NOMO-1 (cell line): Measurements from ENCODE around the gene NDUFB5.
"Not testable (repeated sequence)": the region's sequence is repeated elsewhere in the genome, so short reads cannot be mapped to it uniquely, and the experiment has no call there.

Experiments used
- DNase-seq, 2 experiments: peaks; one replicate each; lab custom pipeline; 2025; ENCODE audit not compliant: unreplicated experiment in 2 of 2; lab: John Stamatoyannopoulos, UW

Gene NDUFB5

GRCh38 chr3:179624451-179624850, 19.9 kb downstream of the NDUFB5 start:
- no peak for DNase-seq

GRCh38 chr3:179630753-179631451, 26.3 kb downstream of the NDUFB5 start:
- DNase-seq: peak in 1 of 2 experiments; percentile 18

GRCh38 chr3:179640469-179640868, 35.9 kb downstream of the NDUFB5 start:
- DNase-seq: no peak

DNA sequence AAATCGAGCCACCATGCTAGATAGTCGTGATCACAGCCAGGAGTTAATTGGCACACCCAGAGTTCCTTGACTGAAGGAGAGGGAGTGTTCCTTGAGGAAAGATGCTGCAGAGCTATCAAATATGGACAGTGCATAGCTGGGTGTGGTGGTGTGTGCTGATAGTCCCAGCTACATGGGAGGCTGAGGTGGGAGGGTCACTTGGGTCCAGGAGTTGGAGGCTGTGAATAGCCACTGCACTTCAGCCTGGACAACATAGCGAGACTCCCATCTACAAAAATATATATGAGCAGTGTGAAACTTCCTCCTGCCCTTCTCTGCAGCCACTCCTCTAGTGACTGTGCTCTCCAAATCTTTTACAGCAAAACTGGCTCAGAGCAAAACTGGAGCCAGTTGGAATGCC, 38.3 kb downstream of the NDUFB5 start:
- no peak for DNase-seq

- not testable (repeated sequence) for DNase-seq
Observed at GRCh38 chr3:179643837-179644236, 39.2 kb downstream of the NDUFB5 start.

GRCh38 chr3:179646177-179646576, 41.6 kb downstream of the NDUFB5 start:
- DNase-seq: no peak

- DNase-seq: peak; percentile 33 to 42
Observed at GRCh38 chr3:179651687-179652446, 47.3 kb downstream of the NDUFB5 start.

GRCh38 chr3:179652447-179653095, 48.0 kb downstream of the NDUFB5 start, which contains the start of gene USP13:
Gene USP13, plus strand, starts transcription at chr3:179653040. Its CDS starts 186 bp downstream, at chr3:179653226.
- DNase-seq: peak; percentile 81 to 83

- DNase-seq: peak; percentile 55 to 62
Observed at GRCh38 chr3:179653096-179653797, 48.7 kb downstream of the NDUFB5 start.

DNA sequence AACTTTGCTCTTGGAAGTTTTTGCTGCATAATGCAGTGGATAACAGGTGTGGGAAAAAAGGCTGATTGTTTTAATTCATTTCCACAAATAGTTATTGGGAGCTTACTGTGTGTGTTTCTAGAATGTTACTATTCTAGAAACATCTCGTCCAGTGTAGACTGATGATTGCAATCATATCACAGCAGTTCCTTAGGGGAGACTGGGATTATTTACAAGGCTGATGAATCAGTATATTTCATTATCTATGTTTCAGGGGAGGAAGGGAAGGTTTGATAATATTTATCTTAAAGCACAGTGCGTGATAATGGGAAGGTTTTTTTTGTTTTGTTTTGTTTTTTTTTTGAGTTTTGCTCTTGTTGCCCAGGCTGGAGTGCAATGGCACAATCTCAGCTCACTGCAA, 50.6 kb downstream of the NDUFB5 start:
- DNase-seq: no peak

- no peak for DNase-seq
Observed at GRCh38 chr3:179658606-179659005, 54.0 kb downstream of the NDUFB5 start.

DNA sequence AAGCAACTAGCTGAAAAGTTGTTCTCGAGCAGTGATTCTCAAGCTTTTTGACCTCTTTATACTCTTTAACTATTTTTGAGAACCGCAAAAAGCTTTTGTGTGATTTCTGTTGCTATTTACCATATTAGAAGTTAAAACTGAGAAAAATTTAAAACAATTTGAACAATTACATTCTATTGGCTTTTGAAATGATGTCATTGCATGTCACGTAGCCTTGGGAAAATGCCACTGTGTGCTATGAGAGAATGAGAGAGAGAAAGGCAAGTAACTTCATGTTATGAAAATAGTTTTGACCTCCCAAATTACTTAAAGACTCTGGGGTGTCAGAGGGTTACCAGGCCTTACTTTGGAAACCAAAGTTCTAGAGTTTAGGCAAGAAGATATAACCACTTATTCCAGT, 56.3 kb downstream of the NDUFB5 start:
- DNase-seq: no peak

- no peak for DNase-seq
Observed at GRCh38 chr3:179661777-179662176, 57.2 kb downstream of the NDUFB5 start.

- no peak for DNase-seq
Observed at GRCh38 chr3:179663093-179663492, 58.5 kb downstream of the NDUFB5 start.

DNA sequence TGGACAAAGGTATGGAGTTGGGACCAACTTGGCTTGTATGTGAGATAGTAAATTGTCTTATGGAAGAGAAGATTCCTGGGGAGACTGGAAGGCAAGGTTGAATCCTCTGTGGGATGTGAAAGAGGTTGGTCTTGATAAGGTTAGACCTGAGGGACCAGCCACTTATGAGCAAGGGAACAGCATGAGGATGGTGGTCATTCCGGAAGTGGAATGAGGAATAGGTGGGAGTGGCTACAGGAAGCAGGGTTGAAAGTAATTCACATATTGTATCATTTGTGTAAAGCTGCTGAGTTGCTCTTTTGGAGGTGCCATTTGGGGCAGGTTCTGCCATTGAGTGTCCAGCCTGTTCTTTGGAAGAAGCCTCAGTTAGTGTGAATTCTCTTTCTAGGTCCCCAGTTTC, 61.4 kb downstream of the NDUFB5 start:
- no peak for DNase-seq

DNA sequence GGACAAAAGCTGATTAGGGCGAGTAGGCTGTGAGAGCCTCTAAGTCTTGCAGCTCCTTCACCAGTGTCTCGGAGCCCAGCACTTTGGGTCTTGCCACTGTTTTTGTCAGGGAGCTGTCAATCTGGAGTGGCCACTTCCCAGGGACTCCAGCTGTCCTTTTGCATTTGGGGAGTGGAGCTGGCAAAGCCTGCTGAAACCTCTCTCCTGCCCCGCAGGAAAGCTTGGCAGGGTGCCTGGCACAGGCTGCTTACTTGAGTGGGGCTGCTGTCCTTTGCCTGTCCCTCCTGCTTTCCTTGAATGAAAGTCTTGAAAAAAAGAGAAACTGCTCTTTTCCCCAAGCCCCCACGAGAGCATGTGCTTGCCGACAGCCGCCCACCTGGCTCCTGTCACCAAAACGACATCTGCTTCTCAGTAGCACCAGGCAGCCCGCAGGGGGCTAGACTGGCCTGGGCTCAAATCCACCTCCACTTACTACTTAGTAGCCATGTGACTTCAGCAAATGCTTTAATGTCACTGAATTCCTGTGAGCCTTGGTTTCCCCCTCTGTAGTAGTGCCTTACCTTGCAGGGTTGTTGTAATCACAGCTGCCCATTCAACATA, 61.9 kb downstream of the NDUFB5 start:
- DNase-seq: no peak

GRCh38 chr3:179668429-179668828, 63.8 kb downstream of the NDUFB5 start:
- no peak for DNase-seq

GRCh38 chr3:179670311-179670710, 65.7 kb downstream of the NDUFB5 start:
- DNase-seq: no peak

DNA sequence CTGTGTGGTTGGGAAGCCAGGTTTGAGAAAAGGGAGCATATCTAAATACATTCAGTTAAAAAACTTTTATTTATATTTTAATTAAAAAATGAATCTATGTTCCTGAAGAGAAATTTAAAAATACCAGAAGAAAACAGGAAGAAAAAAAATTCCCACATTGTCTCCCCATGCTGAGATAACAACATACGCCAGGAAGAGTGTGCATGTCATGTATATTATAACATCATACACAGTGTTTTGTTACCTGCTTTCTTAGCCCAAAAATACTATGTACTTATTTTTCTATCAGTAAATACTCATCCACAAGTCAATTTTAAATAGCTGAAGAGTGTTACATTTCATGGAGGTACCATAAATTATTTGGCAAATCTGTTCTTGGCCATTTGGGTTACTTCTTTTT, 66.7 kb downstream of the NDUFB5 start:
- DNase-seq: no peak

GRCh38 chr3:179671747-179672242, 67.2 kb downstream of the NDUFB5 start:
- no peak for DNase-seq
